HepG2 (cell line): ENCODE measurements around the gene CSNK2B. TPM values are rescaled to one million over a fixed set of nuclear protein-coding genes. Genes with fewer than 3 reads are reported as not detected.

Experiments
- FOSL1 ChIP-seq: sonication (generic); formaldehyde crosslinking; IDR thresholded peaks from 2 replicates; pipeline ENCODE4 v1.9.0; 2021; ENCODE audit warnings: missing genetic modification reagents, borderline replicate concordance
- HMG20B ChIP-seq: conservative IDR thresholded peaks from 2 replicates; pipeline ENCODE4 v1.6.1; 2016; ENCODE audit warnings: missing genetic modification reagents, missing compliant biosample characterization
- HNF4G ChIP-seq, 2 experiments: sonication (generic) in 1 of 2; formaldehyde crosslinking in 1 of 2; IDR thresholded peaks; 2 replicates each; pipeline versions ENCODE4 v1.4.0 to v1.6.1; 2011 to 2020; ENCODE audit warnings: borderline replicate concordance in 2 of 2, low read depth in 2 of 2, mild to moderate bottlenecking in 2 of 2, low read length in 1 of 2, missing genetic modification reagents in 1 of 2, moderate library complexity in 1 of 2
- NFKB2 ChIP-seq: sonication (generic); formaldehyde crosslinking; IDR thresholded peaks from 2 replicates; pipeline ENCODE4 v1.4.0; 2020; ENCODE audit warnings: missing genetic modification reagents, borderline replicate concordance
- NR2F6 ChIP-seq, 2 experiments: IDR thresholded peaks; 2 replicates each; pipeline ENCODE4 v1.6.1; 2016; ENCODE audit warnings: antibody characterized with exemption in 1 of 2, mild to moderate bottlenecking in 1 of 2
- POLR2AphosphoS5 ChIP-seq: IDR thresholded peaks from 2 replicates; pipeline ENCODE4 v1.6.1; 2012; ENCODE audit warnings: low read depth, low read length
- PRPF4 ChIP-seq: fragments of 200-400 bp; formaldehyde crosslinking; IDR thresholded peaks from 2 replicates; pipeline ENCODE4 v1.6.1; 2016; ENCODE audit warnings: low read length, low read depth; ENCODE audit not compliant: poor library complexity, severe bottlenecking
- RBFOX2 ChIP-seq: fragments of 200-400 bp; formaldehyde crosslinking; IDR thresholded peaks from 2 replicates; pipeline ENCODE4 v1.6.1; 2017; ENCODE audit warnings: low read depth, mild to moderate bottlenecking, low read length
- RXRB ChIP-seq: IDR thresholded peaks from 2 replicates; pipeline ENCODE4 v1.6.1; 2016; ENCODE audit warnings: borderline replicate concordance, missing genetic modification reagents, missing compliant biosample characterization
- SALL1 ChIP-seq: sonication (generic); formaldehyde crosslinking; IDR thresholded peaks from 2 replicates; pipeline ENCODE4 v1.8.0; 2022; ENCODE audit warnings: mild to moderate bottlenecking, missing genetic modification reagents
- STAG1 ChIP-seq: sonication (generic); formaldehyde crosslinking; IDR thresholded peaks from 2 replicates; pipeline ENCODE4 v1.4.0; 2020; ENCODE audit warnings: missing genetic modification reagents
- ZFP1 ChIP-seq: IDR thresholded peaks from 2 replicates; pipeline ENCODE4 v1.6.1; 2016
- ZFY ChIP-seq: sonication (generic); formaldehyde crosslinking; IDR thresholded peaks from 2 replicates; pipeline ENCODE4 v1.4.0; 2020; ENCODE audit warnings: missing genetic modification reagents
- ZNF180 ChIP-seq: sonication (generic); formaldehyde crosslinking; IDR thresholded peaks from 2 replicates; pipeline ENCODE4 v1.4.0; 2020; ENCODE audit warnings: low read depth, missing genetic modification reagents, borderline replicate concordance
- ZNF441 ChIP-seq: sonication (generic); formaldehyde crosslinking; IDR thresholded peaks from 2 replicates; pipeline ENCODE4 v1.7.0; 2021; ENCODE audit warnings: missing genetic modification reagents, borderline replicate concordance
- ZNF550 ChIP-seq: sonication (generic); formaldehyde crosslinking; IDR thresholded peaks from 2 replicates; pipeline ENCODE4 v1.4.0; 2020; ENCODE audit warnings: mild to moderate bottlenecking, missing genetic modification reagents, borderline replicate concordance
- polyA plus RNA-seq, 8 experiments: library from polyadenylated mRNA; depleted of rRNA in 3 of 8; stranded (reverse) in 7 of 8; unstranded in 1 of 8; fragments of >200 nt; fragmentation: Illumina TruSeq in 4 of 8; extraction: Trizol in 4 of 8; gene quantifications; 2 replicates each; pipeline versions ENCODE4 v1.2.1 to v1.2.3, GENCODE V29; 2011 to 2016; ENCODE audit warnings: low read depth in 4 of 8, missing spikeins in 1 of 8, mixed read lengths in 1 of 8; ENCODE audit not compliant: insufficient read depth in 1 of 8
- total RNA-seq, 5 experiments: library from RNA; depleted of rRNA; stranded (reverse); fragments of >200 nt; fragmentation: Illumina TruSeq; extraction: Trizol; gene quantifications; 2 replicates each; pipeline ENCODE4 v1.2.3, GENCODE V29; 2016; ENCODE audit warnings: low read depth in 1 of 5
- TF ChIP-seq, protein P1 (sequence below): sonication (generic); formaldehyde crosslinking; IDR thresholded peaks from 2 replicates; pipeline ENCODE4 v1.4.0; 2020; ENCODE audit warnings: mild to moderate bottlenecking, missing genetic modification reagents
- TF ChIP-seq, protein P2 (sequence below): IDR thresholded peaks from 2 replicates; pipeline ENCODE4 v1.6.1; 2018; ENCODE audit warnings: missing genetic modification reagents
- TF ChIP-seq, protein P3 (sequence below): sonication (generic); formaldehyde crosslinking; IDR thresholded peaks from 2 replicates; pipeline ENCODE4 v1.4.0; 2020; ENCODE audit warnings: missing genetic modification reagents

Gene CSNK2B
- total and polyA plus RNA-seq, 2 of the 13 experiments (the other 11 are each of a cell fraction or from before 2014, with no cell fraction given) = 111 to 296 TPM

DNA sequence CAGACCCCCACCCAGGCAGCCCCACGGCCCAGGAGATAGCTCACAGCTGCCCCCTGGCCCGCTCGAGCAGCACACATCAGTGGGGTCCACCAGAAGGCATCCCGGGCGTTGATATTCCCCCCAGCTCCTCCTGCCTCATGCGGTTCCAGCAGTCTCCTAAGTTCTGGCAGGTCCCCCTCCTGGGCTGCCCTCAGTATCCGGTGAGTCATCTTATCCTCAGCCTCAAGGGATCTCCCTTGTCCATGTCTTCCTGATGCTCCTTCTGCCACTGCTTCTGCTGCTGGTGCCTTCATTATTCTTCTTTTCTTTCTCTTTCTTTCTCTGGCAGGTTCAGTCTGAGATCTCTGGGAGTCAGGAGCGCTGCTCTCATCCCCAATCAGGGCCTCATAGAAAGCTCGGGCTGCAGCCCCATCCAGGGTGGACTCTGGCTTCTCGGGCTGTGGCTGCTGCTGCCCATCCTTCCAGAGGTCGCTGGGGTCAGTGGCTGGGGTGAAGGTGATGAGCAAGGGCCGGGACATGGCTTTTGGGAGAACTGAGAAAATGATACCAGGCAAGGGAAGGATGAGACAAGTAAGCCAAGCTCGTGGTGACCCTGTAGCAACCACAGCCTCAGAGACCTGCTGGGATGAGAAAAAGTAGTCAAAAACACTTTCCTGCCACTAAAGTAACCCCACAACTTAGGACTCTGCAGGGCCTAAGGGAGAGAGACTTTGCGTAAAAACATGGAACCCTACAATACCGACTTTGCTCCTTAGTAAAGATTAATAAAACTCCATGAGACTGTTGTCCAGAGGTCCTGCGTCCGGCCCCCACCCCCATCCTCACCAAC lies 1.7 kb upstream of the CSNK2B start (continued):
- TF ChIP-seq, protein P1, sequence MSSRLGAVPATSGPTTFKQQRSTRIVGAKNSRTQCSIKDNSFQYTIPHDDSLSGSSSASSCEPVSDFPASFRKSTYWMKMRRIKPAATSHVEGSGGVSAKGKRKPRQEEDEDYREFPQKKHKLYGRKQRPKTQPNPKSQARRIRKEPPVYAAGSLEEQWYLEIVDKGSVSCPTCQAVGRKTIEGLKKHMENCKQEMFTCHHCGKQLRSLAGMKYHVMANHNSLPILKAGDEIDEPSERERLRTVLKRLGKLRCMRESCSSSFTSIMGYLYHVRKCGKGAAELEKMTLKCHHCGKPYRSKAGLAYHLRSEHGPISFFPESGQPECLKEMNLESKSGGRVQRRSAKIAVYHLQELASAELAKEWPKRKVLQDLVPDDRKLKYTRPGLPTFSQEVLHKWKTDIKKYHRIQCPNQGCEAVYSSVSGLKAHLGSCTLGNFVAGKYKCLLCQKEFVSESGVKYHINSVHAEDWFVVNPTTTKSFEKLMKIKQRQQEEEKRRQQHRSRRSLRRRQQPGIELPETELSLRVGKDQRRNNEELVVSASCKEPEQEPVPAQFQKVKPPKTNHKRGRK (CRISPR knock-in tag) = 0 out of 2 replicates have a peak, but pooled peaks have one; percentile 17
- TF ChIP-seq ZNF441 (CRISPR knock-in tag) (peak; percentile 56; the same call in 1 of the 2 replicates), FOSL1 (CRISPR knock-in tag) (0 out of 2 replicates have a peak, but pooled peaks have one; percentile 6), ZNF180 (CRISPR knock-in tag) (peak; percentile 68; the same call in 1 of the 2 replicates), POLR2AphosphoS5 (no peak), RXRB (CRISPR knock-in tag) (0 out of 2 replicates have a peak, but pooled peaks have one; percentile 12), ZNF550 (CRISPR knock-in tag) (0 out of 2 replicates have a peak, but pooled peaks have one; percentile 18), SALL1 (CRISPR knock-in tag) (0 out of 2 replicates have a peak, but pooled peaks have one; percentile 48), PRPF4 (no peak), ZFP1 (CRISPR knock-in tag) (peak; percentile 13; the same call in 1 of the 2 replicates), HNF4G (IDR thresholded peaks at IDR 0.05; ENCODE audit: borderline replicate concordance, low read depth, low read length) (0 out of 2 replicates have a peak, but pooled peaks have one; percentile 34), HNF4G (CRISPR knock-in tag; IDR thresholded peaks at IDR 0.05; ENCODE audit: borderline replicate concordance, low read depth) (no peak), STAG1 (CRISPR knock-in tag) (peak; percentile 24; the same call in 1 of the 2 replicates), NFKB2 (CRISPR knock-in tag) (peak; percentile 78; the same call in 1 of the 2 replicates), NR2F6 (IDR thresholded peaks at IDR 0.05) (peak; percentile 87), NR2F6 (CRISPR knock-in tag; IDR thresholded peaks at IDR 0.05) (peak; percentile 90), RBFOX2 (peak; percentile 71), ZFY (peak; percentile 7; the same call in 1 of the 2 replicates), HMG20B (CRISPR knock-in tag) (no peak)
- TF ChIP-seq, protein P2, sequence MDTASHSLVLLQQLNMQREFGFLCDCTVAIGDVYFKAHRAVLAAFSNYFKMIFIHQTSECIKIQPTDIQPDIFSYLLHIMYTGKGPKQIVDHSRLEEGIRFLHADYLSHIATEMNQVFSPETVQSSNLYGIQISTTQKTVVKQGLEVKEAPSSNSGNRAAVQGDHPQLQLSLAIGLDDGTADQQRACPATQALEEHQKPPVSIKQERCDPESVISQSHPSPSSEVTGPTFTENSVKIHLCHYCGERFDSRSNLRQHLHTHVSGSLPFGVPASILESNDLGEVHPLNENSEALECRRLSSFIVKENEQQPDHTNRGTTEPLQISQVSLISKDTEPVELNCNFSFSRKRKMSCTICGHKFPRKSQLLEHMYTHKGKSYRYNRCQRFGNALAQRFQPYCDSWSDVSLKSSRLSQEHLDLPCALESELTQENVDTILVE (CRISPR knock-in tag) = no peak; the same call in 1 of the 2 replicates
- TF ChIP-seq, protein P3, sequence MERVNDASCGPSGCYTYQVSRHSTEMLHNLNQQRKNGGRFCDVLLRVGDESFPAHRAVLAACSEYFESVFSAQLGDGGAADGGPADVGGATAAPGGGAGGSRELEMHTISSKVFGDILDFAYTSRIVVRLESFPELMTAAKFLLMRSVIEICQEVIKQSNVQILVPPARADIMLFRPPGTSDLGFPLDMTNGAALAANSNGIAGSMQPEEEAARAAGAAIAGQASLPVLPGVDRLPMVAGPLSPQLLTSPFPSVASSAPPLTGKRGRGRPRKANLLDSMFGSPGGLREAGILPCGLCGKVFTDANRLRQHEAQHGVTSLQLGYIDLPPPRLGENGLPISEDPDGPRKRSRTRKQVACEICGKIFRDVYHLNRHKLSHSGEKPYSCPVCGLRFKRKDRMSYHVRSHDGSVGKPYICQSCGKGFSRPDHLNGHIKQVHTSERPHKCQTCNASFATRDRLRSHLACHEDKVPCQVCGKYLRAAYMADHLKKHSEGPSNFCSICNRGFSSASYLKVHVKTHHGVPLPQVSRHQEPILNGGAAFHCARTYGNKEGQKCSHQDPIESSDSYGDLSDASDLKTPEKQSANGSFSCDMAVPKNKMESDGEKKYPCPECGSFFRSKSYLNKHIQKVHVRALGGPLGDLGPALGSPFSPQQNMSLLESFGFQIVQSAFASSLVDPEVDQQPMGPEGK (CRISPR knock-in tag) = no peak
